Eye (tissue), 1 donor: Measurements from ENCODE around the gene MOCOS.
"Not testable (repeated sequence)": the region's sequence is repeated elsewhere in the genome, so short reads cannot be mapped to it uniquely, and the experiment has no call there.

Source experiments
- DNase-seq: peaks from one replicate; pipeline ENCODE4 v3.0.0-alpha.2; 2015

MOCOS gene

GRCh38 chr18:36203360-36203895, 16.1 kb downstream of the MOCOS start:
- no peak for DNase-seq

GRCh38 chr18:36205166-36205565, 17.9 kb downstream of the MOCOS start:
- no peak for DNase-seq

GRCh38 chr18:36207303-36207702, 20.0 kb downstream of the MOCOS start:
- DNase-seq = no peak

- not testable (repeated sequence) for DNase-seq
Measured at GRCh38 chr18:36207969-36208368, 20.7 kb downstream of the MOCOS start.

- DNase-seq = no peak
Measured at GRCh38 chr18:36211612-36212065, 24.3 kb downstream of the MOCOS start.

GRCh38 chr18:36212301-36213171, 25.2 kb downstream of the MOCOS start:
- DNase-seq = peak; percentile 2

- DNase-seq = no peak
Measured at GRCh38 chr18:36214811-36215210, 27.5 kb downstream of the MOCOS start.

GRCh38 chr18:36215577-36215976, 28.3 kb downstream of the MOCOS start:
- no peak for DNase-seq

- no peak for DNase-seq
Measured at GRCh38 chr18:36217348-36217747, 30.1 kb downstream of the MOCOS start.

GRCh38 chr18:36229188-36229587, 41.9 kb downstream of the MOCOS start:
- DNase-seq = no peak

GRCh38 chr18:36240510-36240909, 53.2 kb downstream of the MOCOS start:
- not testable (repeated sequence) for DNase-seq

GRCh38 chr18:36241831-36242230, 54.5 kb downstream of the MOCOS start:
- DNase-seq = no peak

- no peak for DNase-seq
Measured at GRCh38 chr18:36247036-36247435, 59.7 kb downstream of the MOCOS start.

GRCh38 chr18:36249392-36249791, 62.1 kb downstream of the MOCOS start:
- DNase-seq = no peak

GRCh38 chr18:36250827-36251226, 63.5 kb downstream of the MOCOS start:
- no peak for DNase-seq

- peak; percentile 69 for DNase-seq
Measured at GRCh38 chr18:36255072-36255698, 67.9 kb downstream of the MOCOS start.

GRCh38 chr18:36256094-36256493, 68.8 kb downstream of the MOCOS start:
- DNase-seq = no peak

- no peak for DNase-seq
Measured at GRCh38 chr18:36262971-36263370, 75.7 kb downstream of the MOCOS start.

- no peak for DNase-seq
Measured at GRCh38 chr18:36264283-36264682, 77.0 kb downstream of the MOCOS start.

- no peak for DNase-seq
Measured at GRCh38 chr18:36265015-36265414, 77.7 kb downstream of the MOCOS start.

- no peak for DNase-seq
Measured at GRCh38 chr18:36269157-36269556, 81.9 kb downstream of the MOCOS start.

- DNase-seq = no peak
Measured at GRCh38 chr18:36271153-36271552, 83.9 kb downstream of the MOCOS start.

GRCh38 chr18:36273347-36273746, 86.0 kb downstream of the MOCOS start:
- DNase-seq = no peak
